ENCODE data around the gene DLG2. TPM values are rescaled to one million over a fixed set of nuclear protein-coding genes. Genes with fewer than 3 reads are reported as not detected.

DLG2 gene
- total and polyA plus RNA-seq, 2 of the 8 experiments (the other 6 are each of a cell fraction or from before 2014, with no cell fraction given), result 1.7 to 14.3 TPM

- Histone ChIP-seq H2BK20ac (ENCODE audit: low read length) (no peak overlapping the region), H2BK120ac (replicated peaks; ENCODE audit: low read depth, low read length) (no peak overlapping the region), H3K18ac (ENCODE audit: extremely low read depth, low read length) (no peak overlapping the region), H2AFZ (ENCODE audit: low read length) (no peak overlapping the region), H3K4me2 (ENCODE audit: insufficient read depth in 1 of 2, low read depth in 2 of 2, low read length in 2 of 2) (no peak overlapping the region), H3K9ac (replicated peaks in 1 of 4; ENCODE audit: extremely low read depth in 1 of 4, low read depth in 3 of 4, low read length in 3 of 4) (no peak overlapping the region), H3K56ac (replicated peaks; ENCODE audit: insufficient read length, low read depth, low read length) (no peak overlapping the region), H3K4me1 (replicated peaks in 1 of 4; ENCODE audit: control insufficient read depth in 3 of 4, insufficient read depth in 4 of 4, low read length in 3 of 4) (peaks cover 0 to 2% (median 0%) of the 10 kb centered on the region in 4 experiments; a peak in 2 of 7 replicates), H3K4me3 (ENCODE audit: extremely low read depth in 1 of 4, insufficient read depth in 2 of 4, low read depth in 3 of 4, low read length in 4 of 4) (no peak overlapping the region), H2BK12ac (ENCODE audit: low read depth, low read length) (no peak overlapping the region), H4K8ac (ENCODE audit: extremely low read depth, insufficient read depth, low read length) (no peak overlapping the region), H3K27ac (ENCODE audit: low read depth, low read length) (no peak overlapping the region), H3K79me1 (ENCODE audit: low read depth, low read length) (no peaks in the 10 kb centered on the region), H3K23ac (ENCODE audit: insufficient read length) (no peak overlapping the region), H4K91ac (replicated peaks; ENCODE audit: insufficient read length, low read length) (no peak overlapping the region), H4K20me1 (replicated peaks in 1 of 2; ENCODE audit: control insufficient read depth in 1 of 2, insufficient read depth in 2 of 2, low read length in 2 of 2) (no peaks in the 10 kb centered on the region), H3K79me2 (ENCODE audit: control insufficient read depth in 1 of 2, insufficient read depth in 2 of 2, low read length in 2 of 2) (no peaks in the 10 kb centered on the region), H3K14ac (ENCODE audit: insufficient read length) (no peak overlapping the region), H3K36me3 (ENCODE audit: control insufficient read depth in 2 of 4, insufficient read depth in 4 of 4, low read length in 3 of 4) (no peaks in the 10 kb centered on the region), H4K5ac (ENCODE audit: insufficient read length, low read depth, low read length) (no peak overlapping the region), H3K4ac (replicated peaks; ENCODE audit: insufficient read length, low read depth, low read length) (no peak overlapping the region), H2AK5ac (ENCODE audit: low read depth, low read length) (no peak overlapping the region), H3K23me2 (ENCODE audit: low read depth, low read length) (no peaks in the 10 kb centered on the region), H2BK5ac (ENCODE audit: low read depth, low read length) (no peak overlapping the region), H3K27me3 (replicated peaks in 1 of 4; ENCODE audit: control insufficient read depth in 3 of 4, extremely low read depth in 1 of 4, insufficient read depth in 3 of 4, low read length in 3 of 4) (no peaks in the 10 kb centered on the region), H2BK15ac (ENCODE audit: low read length) (no peak overlapping the region), H3K9me3 (ENCODE audit: insufficient read depth in 2 of 2, low read depth in 1 of 2, low read length in 1 of 2) (no peaks in the 10 kb centered on the region)
- no peak for TF ChIP-seq BRCA1 (IDR thresholded peaks at IDR 0.05; ENCODE audit: low read depth, low read length)
- 87% methylated on average over 3 of the region's 3 CpGs; no CpG with 5 or more reads in 1 of the 2 experiments for WGBS, 2 experiments (ENCODE audit: extremely low coverage in 1 of 2, insufficient coverage in 1 of 2, insufficient read length in 1 of 2, insufficient replicate concordance in 2 of 2, low coverage in 1 of 2, low lambda C conversion rate in 2 of 2, missing lambda C conversion rate in 1 of 2)
- POLR2A ChIA-PET (ENCODE audit: partially characterized antibody), result no interaction called here
- FAIRE-seq (no peak), DNase-seq (ENCODE audit: low read depth in 1 of 2, low spot score in 2 of 2) (no peak)
- CTCF ChIA-PET (ENCODE audit: partially characterized antibody), result no interaction called here
Measured at GRCh38 chr11:85263328-85263727, 363.8 kb downstream of the DLG2 start.
